Stimulated activated CD4-positive, alpha-beta T cell treated with anti-CD3 and anti-CD28 coated beads, TNF-alpha, amount 100 ng/mL, for 24 hours (primary cell): ENCODE data around the gene NOL9.

Source experiments
- DNase-seq, 3 experiments: peaks; one replicate each; pipeline ENCODE4 v3.0.0-alpha.2; 2020; ENCODE audit warnings: low read depth in 3 of 3

NOL9 gene

GRCh38 chr1:6489383-6489765, 64.9 kb downstream of the NOL9 start:
- no peak for DNase-seq

GRCh38 chr1:6488602-6489382, 65.5 kb downstream of the NOL9 start:
- DNase-seq = no peak

- no peak for DNase-seq
These were observed 66.4 kb downstream of the NOL9 start for GRCh38 chr1:6487804-6488484.

- DNase-seq = peak; percentile 73 to 88 (median 75)
These were observed 67.8 kb downstream of the NOL9 start for GRCh38 chr1:6486433-6487011.

GRCh38 chr1:6485168-6486101, 68.9 kb downstream of the NOL9 start:
- DNase-seq = no peak

GRCh38 chr1:6484826-6485167, 69.5 kb downstream of the NOL9 start:
- no peak for DNase-seq

- DNase-seq = no peak
These were observed 70.6 kb downstream of the NOL9 start for GRCh38 chr1:6483761-6484117.

GRCh38 chr1:6483017-6483760, 71.1 kb downstream of the NOL9 start:
- DNase-seq = no peak

- DNase-seq = no peak
These were observed 72.5 kb downstream of the NOL9 start for GRCh38 chr1:6481820-6482219.

GRCh38 chr1:6477039-6477820, 77.1 kb downstream of the NOL9 start:
- DNase-seq = no peak

- no peak for DNase-seq
These were observed 77.8 kb downstream of the NOL9 start for GRCh38 chr1:6476483-6476882.

GRCh38 chr1:6475381-6476133, 78.8 kb downstream of the NOL9 start:
- DNase-seq = peak; percentile 57 to 67 (median 63)

- DNase-seq = no peak
These were observed 79.5 kb downstream of the NOL9 start for GRCh38 chr1:6474815-6475282.

GRCh38 chr1:6473974-6474814, 80.1 kb downstream of the NOL9 start:
- DNase-seq = no peak

GRCh38 chr1:6473156-6473555, 81.2 kb downstream of the NOL9 start:
- no peak for DNase-seq

- DNase-seq = no peak
These were observed 81.9 kb downstream of the NOL9 start for GRCh38 chr1:6472391-6472790.

- DNase-seq = no peak
These were observed 82.3 kb downstream of the NOL9 start for GRCh38 chr1:6471970-6472368.
